Hepatocyte (in vitro differentiated cells): ENCODE results near the gene SETD1A. TPM values are rescaled to one million over a fixed set of nuclear protein-coding genes. Genes with fewer than 3 reads are reported as not detected.
"Not testable (repeated sequence)": the region's sequence is repeated elsewhere in the genome, so short reads cannot be mapped to it uniquely, and the experiment has no call there.

ENCODE experiments used
- DNase-seq: peaks from one replicate; pipeline ENCODE4 v3.0.0-alpha.2; 2016; ENCODE audit warnings: low spot score
- H2AFZ ChIP-seq: fragments of 200-600 bp; sonication (generic); 2 replicates; pipeline ENCODE4 v1.6.0; 2016; ENCODE audit warnings: antibody characterized with exemption, mild to moderate bottlenecking
- H3K27ac ChIP-seq: fragments of 200-600 bp; sonication (generic); 2 replicates; pipeline ENCODE4 v1.5.1; 2016; ENCODE audit warnings: mild to moderate bottlenecking
- H3K27me3 ChIP-seq: fragments of 200-600 bp; sonication (generic); 2 replicates; pipeline ENCODE4 v1.6.1; 2016
- H3K36me3 ChIP-seq: fragments of 200-600 bp; sonication (generic); replicated peaks from 2 replicates; pipeline ENCODE4 v1.5.1; 2016; ENCODE audit warnings: low read depth; ENCODE audit not compliant: insufficient read depth
- H3K4me1 ChIP-seq: fragments of 200-600 bp; sonication (generic); 2 replicates; pipeline ENCODE4 v1.5.1; 2016; ENCODE audit warnings: mild to moderate bottlenecking, moderate library complexity; ENCODE audit not compliant: insufficient read depth
- H3K4me2 ChIP-seq: fragments of 200-600 bp; sonication (generic); 2 replicates; pipeline ENCODE4 v1.6.0; 2016
- H3K4me3 ChIP-seq: fragments of 200-600 bp; sonication (generic); 2 replicates; pipeline ENCODE4 v1.5.1; 2016; ENCODE audit warnings: mild to moderate bottlenecking
- H3K79me2 ChIP-seq: fragments of 200-600 bp; sonication (generic); 2 replicates; pipeline ENCODE4 v1.6.0; 2017; ENCODE audit warnings: mild to moderate bottlenecking
- H3K9me2 ChIP-seq: fragments of 200-600 bp; sonication (generic); replicated peaks from 2 replicates; pipeline ENCODE4 v1.6.0; 2017; ENCODE audit warnings: mild to moderate bottlenecking; ENCODE audit not compliant: insufficient read depth
- H3K9me3 ChIP-seq: fragments of 200-600 bp; sonication (generic); 2 replicates; pipeline ENCODE4 v1.5.1; 2016; ENCODE audit warnings: low read depth, mild to moderate bottlenecking
- H4K20me1 ChIP-seq: fragments of 200-600 bp; sonication (generic); 2 replicates; pipeline ENCODE4 v1.6.0; 2016; ENCODE audit warnings: mild to moderate bottlenecking; ENCODE audit not compliant: insufficient read depth, poor library complexity, severe bottlenecking
- CTCF ChIP-seq: fragments of 200-600 bp; sonication (generic); IDR thresholded peaks from 2 replicates; pipeline ENCODE4 v1.5.1; 2016; ENCODE audit warnings: antibody characterized with exemption, mild to moderate bottlenecking; ENCODE audit not compliant: poor library complexity
- EZH2 ChIP-seq: fragments of 200-600 bp; sonication (generic); IDR thresholded peaks from 2 replicates; pipeline ENCODE4 v1.6.1; 2016; ENCODE audit warnings: antibody characterized with exemption, mild to moderate bottlenecking, borderline replicate concordance
- EZH2phosphoT487 ChIP-seq: fragments of 200-600 bp; sonication (generic); IDR thresholded peaks from one replicate; pipeline ENCODE4 v1.6.1; 2018; ENCODE audit warnings: antibody characterized with exemption, mild to moderate bottlenecking, low read depth, moderate library complexity; ENCODE audit not compliant: unreplicated experiment, severe bottlenecking
- WGBS: methylation state at CpG from one replicate; pipeline ENCODE4 v1.1.6; 2016; ENCODE audit warnings: low lambda C conversion rate; ENCODE audit errors: missing lambda C conversion rate; 5-methylcytosine and 5-hydroxymethylcytosine counted together
- polyA plus RNA-seq: library from polyadenylated mRNA; unstranded; fragments of >200 nt; fragmentation: Nextera tagmentation; extraction: Ambion mirVana; gene quantifications from 2 replicates; pipeline ENCODE4 v1.2.1, GENCODE V29; 2016
- total RNA-seq: library from RNA; depleted of rRNA; stranded (reverse); fragments of >200 nt; gene quantifications from 2 replicates; pipeline ENCODE4 v1.2.3, GENCODE V29; 2014

SETD1A gene
- total and polyA plus RNA-seq, 2 experiments from 2014 or later: 2.2 to 2.7 TPM

GRCh38 chr16:31016018-31016417 is 58.5 kb downstream of the SETD1A start:
- no peak overlapping the region for H3K4me2 ChIP-seq
- H3K27me3 ChIP-seq: peaks cover 16% of the 10 kb centered on the region
- H3K27ac ChIP-seq: no peak overlapping the region
- H3K36me3 ChIP-seq: no peaks in the 10 kb centered on the region
- WGBS: 78% methylated on average over 6 of the region's 6 CpGs
- H2AFZ ChIP-seq: no peak overlapping the region
- H3K9me2 ChIP-seq: no peaks in the 10 kb centered on the region
- DNase-seq: no peak
- TF ChIP-seq EZH2: no peak
- H3K79me2 ChIP-seq: no peaks in the 10 kb centered on the region
- H3K4me3 ChIP-seq: no peak overlapping the region
- no peaks in the 10 kb centered on the region for H4K20me1 ChIP-seq
- H3K9me3 ChIP-seq: no peaks in the 10 kb centered on the region
- no peaks in the 10 kb centered on the region for H3K4me1 ChIP-seq

- H3K9me3 ChIP-seq, H3K79me2 ChIP-seq, H4K20me1 ChIP-seq, H3K27me3 ChIP-seq, H3K4me1 ChIP-seq, H2AFZ ChIP-seq, H3K36me3 ChIP-seq, H3K9me2 ChIP-seq, DNase-seq, H3K4me2 ChIP-seq, H3K4me3 ChIP-seq, H3K27ac ChIP-seq: not testable (repeated sequence)
- 92% methylated on average over 10 of the region's 10 CpGs for WGBS
Measured at GRCh38 chr16:31017756-31018155, 60.2 kb downstream of the SETD1A start.

GRCh38 chr16:31020536-31020935 is 63.0 kb downstream of the SETD1A start:
- Histone ChIP-seq H3K9me3 (no peaks in the 10 kb centered on the region), H3K9me2 (no peaks in the 10 kb centered on the region), H3K27me3 (no peaks in the 10 kb centered on the region), H3K4me1 (no peaks in the 10 kb centered on the region), H3K36me3 (no peaks in the 10 kb centered on the region), H4K20me1 (no peaks in the 10 kb centered on the region), H3K4me2 (no peak overlapping the region), H3K4me3 (no peak overlapping the region), H3K79me2 (no peaks in the 10 kb centered on the region), H2AFZ (no peak overlapping the region), H3K27ac (no peak overlapping the region)
- TF ChIP-seq CTCF (no peak), EZH2 (no peak), EZH2phosphoT487 (no peak)
- DNase-seq: no peak
- WGBS: 88% methylated on average over 3 of the region's 3 CpGs

GRCh38 chr16:31022544-31023251 is 65.1 kb downstream of the SETD1A start:
- H3K79me2 ChIP-seq: no peaks in the 10 kb centered on the region
- no peak overlapping the region for H2AFZ ChIP-seq
- H3K36me3 ChIP-seq: no peaks in the 10 kb centered on the region
- no peaks in the 10 kb centered on the region for H3K27me3 ChIP-seq
- H4K20me1 ChIP-seq: no peaks in the 10 kb centered on the region
- no peak overlapping the region for H3K4me3 ChIP-seq
- DNase-seq: no peak
- no peak overlapping the region for H3K4me2 ChIP-seq
- H3K4me1 ChIP-seq: no peaks in the 10 kb centered on the region
- H3K9me3 ChIP-seq: no peaks in the 10 kb centered on the region
- 79% methylated on average over 12 of the region's 12 CpGs for WGBS
- TF ChIP-seq EZH2phosphoT487 (no peak), EZH2 (no peak), CTCF (no peak)
- H3K9me2 ChIP-seq: no peaks in the 10 kb centered on the region
- H3K27ac ChIP-seq: no peak overlapping the region
